HepG2 (cell line): ENCODE data around the gene NKD2. TPM values are rescaled to one million over a fixed set of nuclear protein-coding genes. Genes with fewer than 3 reads are reported as not detected.

Source experiments
- ATAC-seq: fragments of 200-7000 bp; cut with Tn5 transposase; 3 replicates; pipeline ENCODE4 v1.9.1; 2020; ENCODE audit warnings: mild to moderate bottlenecking, moderate library complexity
- BruUV-seq: library from RNA; stranded (reverse); fragments of 400-500 nt; replicated peaks from 2 replicates; lab custom pipeline; 2021; lab: Mats Ljungman, UMichigan
- CTCF ChIA-PET: fragments of 300-600 bp; formaldehyde crosslinking; extraction: SDS; loops from one replicate; lab custom pipeline; 2021; ENCODE audit warnings: low total read pairs, inconsistent platforms, low intra/inter-chr PET ratio; lab: Yijun Ruan, JAX
- POLR2A ChIA-PET: fragments of 350-600 bp; sonication (Branson Sonifier 250); formaldehyde crosslinking; loops from one replicate; lab custom pipeline; 2020; ENCODE audit warnings: antibody characterized with exemption, inconsistent platforms; lab: Yijun Ruan, JAX
- DNase-seq: peaks from one replicate; pipeline ENCODE4 v3.0.0-alpha.2; 2015; ENCODE audit warnings: low spot score
- FAIRE-seq: peaks from 3 replicates; lab custom pipeline; 2011; peaks lifted over from hg19 to GRCh38; lab: Jason Lieb, UNC
- H2AFZ ChIP-seq: one replicate; pipeline ENCODE4 v1.6.1; 2011; ENCODE audit warnings: low read length, inconsistent platforms
- H3K27ac ChIP-seq: fragments of 300-600 bp; 3 replicates; pipeline ENCODE4 v1.8.0; 2011; ENCODE audit warnings: mixed run types, mild to moderate bottlenecking, mixed read lengths, low read length, inconsistent platforms; ENCODE audit not compliant: insufficient read depth; ENCODE audit errors: extremely low read length
- H3K27me3 ChIP-seq, 2 experiments: fragments of 200-600 bp in 1 of 2; 2 replicates in 1 of 2; 3 replicates in 1 of 2; pipeline versions ENCODE4 v1.6.0 to v1.8.0; 2011; ENCODE audit warnings: low read length in 2 of 2, mild to moderate bottlenecking in 2 of 2, moderate library complexity in 2 of 2, inconsistent platforms in 1 of 2; ENCODE audit not compliant: insufficient read depth in 2 of 2, control insufficient read depth in 1 of 2
- H3K36me3 ChIP-seq, 2 experiments: fragments of 200-600 bp in 1 of 2; replicated peaks in 1 of 2; 2 replicates in 1 of 2; 3 replicates in 1 of 2; pipeline versions ENCODE4 v1.5.1 to v1.8.0; 2011; ENCODE audit warnings: low read length in 2 of 2, inconsistent platforms in 1 of 2; ENCODE audit not compliant: insufficient read depth in 2 of 2, control insufficient read depth in 1 of 2
- H3K4me1 ChIP-seq: 2 replicates; pipeline ENCODE4 v1.5.1; 2012; ENCODE audit warnings: low read length, inconsistent platforms; ENCODE audit not compliant: insufficient read depth
- H3K4me2 ChIP-seq: 2 replicates; pipeline ENCODE4 v1.6.0; 2011; ENCODE audit warnings: low read depth, low read length, inconsistent platforms
- H3K4me3 ChIP-seq, 3 experiments: fragments of 200-600 bp in 1 of 3; sonication (generic), shearing (Covaris generic) in 1 of 3; replicated peaks in 1 of 3; 2 replicates each; pipeline ENCODE4 v1.5.1; 2011 to 2016; ENCODE audit warnings: low read length in 3 of 3, inconsistent platforms in 2 of 3, low read depth in 2 of 3, mild to moderate bottlenecking in 2 of 3, control low read depth in 1 of 3, mixed read lengths in 1 of 3; ENCODE audit not compliant: insufficient read depth in 1 of 3
- H3K79me2 ChIP-seq: one replicate; pipeline ENCODE4 v1.6.1; 2011; ENCODE audit warnings: low read length, inconsistent platforms; ENCODE audit not compliant: insufficient read depth
- H3K9ac ChIP-seq: 2 replicates; pipeline ENCODE4 v1.6.0; 2011; ENCODE audit warnings: mild to moderate bottlenecking, low read depth, low read length, inconsistent platforms; ENCODE audit not compliant: insufficient read depth
- H3K9me3 ChIP-seq: 2 replicates; pipeline ENCODE4 v1.5.1; 2012; ENCODE audit warnings: mild to moderate bottlenecking, low read length
- H4K20me1 ChIP-seq: 2 replicates; pipeline ENCODE4 v1.6.0; 2011; ENCODE audit warnings: inconsistent platforms, mild to moderate bottlenecking, low read length, moderate library complexity; ENCODE audit not compliant: insufficient read depth
- ATF7 ChIP-seq, 2 experiments: fragments of 450-650 bp in 1 of 2; sonication (generic) in 1 of 2; formaldehyde crosslinking in 1 of 2; IDR thresholded peaks; 2 replicates each; pipeline versions ENCODE4 v1.4.0 to v1.6.1; 2016 to 2020; ENCODE audit warnings: antibody characterized with exemption in 1 of 2, mild to moderate bottlenecking in 1 of 2, missing genetic modification reagents in 1 of 2
- EZH2 ChIP-seq: conservative IDR thresholded peaks from 2 replicates; pipeline ENCODE4 v1.6.1; 2012; ENCODE audit warnings: mild to moderate bottlenecking, low read depth, low read length, moderate library complexity
- HOXA7 ChIP-seq: sonication (generic); formaldehyde crosslinking; IDR thresholded peaks from 2 replicates; pipeline ENCODE4 v1.8.1; 2022; ENCODE audit warnings: mild to moderate bottlenecking, missing genetic modification reagents, moderate library complexity
- ZNF644 ChIP-seq: IDR thresholded peaks from 2 replicates; pipeline ENCODE4 v1.6.1; 2016; ENCODE audit warnings: low read depth
- WGBS: methylation state at CpG from one replicate; pipeline ENCODE4 v1.1.6; 2017; ENCODE audit warnings: low lambda C conversion rate; 5-methylcytosine and 5-hydroxymethylcytosine counted together
- in situ Hi-C: cut with HindIII; loops from 2 replicates; pipeline ENCODE4 v1.10.0; 2017; ENCODE audit warnings: low pct_unique_long_range_greater_than_20kb; ENCODE audit not compliant: extremely low pct_ligation_motif_present
- intact Hi-C: fragments of 100-400 bp; cut with micrococcal nuclease; formaldehyde crosslinking; loops from one replicate; pipeline ENCODE4 v1.10.0; 2022; ENCODE audit not compliant: unreplicated experiment
- polyA plus RNA-seq, 8 experiments: library from polyadenylated mRNA; depleted of rRNA in 3 of 8; stranded (reverse) in 7 of 8; unstranded in 1 of 8; fragments of >200 nt; fragmentation: Illumina TruSeq in 4 of 8; extraction: Trizol in 4 of 8; gene quantifications; 2 replicates each; pipeline versions ENCODE4 v1.2.1 to v1.2.3, GENCODE V29; 2011 to 2016; ENCODE audit warnings: low read depth in 4 of 8, missing spikeins in 1 of 8, mixed read lengths in 1 of 8; ENCODE audit not compliant: insufficient read depth in 1 of 8
- total RNA-seq, 5 experiments: library from RNA; depleted of rRNA; stranded (reverse); fragments of >200 nt; fragmentation: Illumina TruSeq; extraction: Trizol; gene quantifications; 2 replicates each; pipeline ENCODE4 v1.2.3, GENCODE V29; 2016; ENCODE audit warnings: low read depth in 1 of 5

Gene NKD2
- total and polyA plus RNA-seq, 2 of the 13 experiments (the other 11 are each of a cell fraction or from before 2014, with no cell fraction given) = 0.53 to 0.82 TPM

DNA sequence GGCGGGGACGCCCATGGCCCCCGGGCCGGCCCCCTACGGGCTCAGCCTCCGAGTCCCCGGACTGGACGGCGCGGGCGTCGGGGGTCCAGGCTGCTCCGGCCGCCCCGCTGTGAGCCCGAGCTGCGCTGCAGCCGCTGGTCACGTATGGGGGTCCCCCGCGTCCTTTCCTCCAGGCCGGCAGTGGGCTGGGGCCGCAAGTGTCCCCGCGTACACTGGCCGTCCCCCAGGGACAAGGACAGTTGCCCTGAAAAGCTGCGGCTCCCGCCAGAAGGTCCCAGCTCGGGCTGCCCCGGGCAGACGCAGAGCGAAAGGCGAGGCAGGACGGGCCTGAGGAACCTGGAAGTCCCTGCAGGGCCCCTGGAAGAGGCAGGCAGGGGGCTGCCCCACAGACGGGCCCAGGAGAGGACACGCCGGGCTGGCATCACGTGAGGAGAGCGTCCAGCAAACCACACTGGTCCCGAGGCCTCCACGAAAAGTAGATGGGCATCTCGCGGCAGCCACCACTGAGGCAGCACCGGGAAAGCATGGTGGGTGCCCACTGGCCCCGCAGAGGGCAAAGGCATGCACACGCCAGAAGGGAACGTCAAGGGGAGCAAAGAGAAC lies 3.3 kb upstream of the NKD2 start:
- H3K79me2 ChIP-seq = no peaks in the 10 kb centered on the region
- no peak for DNase-seq
- ChIA-PET POLR2A (no interaction called here), CTCF (no interaction called here)
- no peaks in the 10 kb centered on the region for H3K9me3 ChIP-seq
- H3K27me3 ChIP-seq = peaks cover 9 to 75% of the 10 kb centered on the region in 2 experiments
- H3K4me3 ChIP-seq = peak overlapping the region in 2 of 3 experiments; percentile 40 to 67; a peak in 1 of 6 replicates
- peaks cover 50% of the 10 kb centered on the region for H3K4me1 ChIP-seq
- H3K9ac ChIP-seq = no peak overlapping the region
- no peak overlapping the region for H3K27ac ChIP-seq
- in situ Hi-C loops = no loop called here
- intact Hi-C loops = no loop called here
- H2AFZ ChIP-seq = no peak overlapping the region
- ATAC-seq = no peak
- H3K4me2 ChIP-seq = peak overlapping the region; percentile 67
- no TSS peak for BruUV-seq
- FAIRE-seq = no peak
- TF ChIP-seq HOXA7 (CRISPR knock-in tag) (no peak), EZH2 (0 out of 2 replicates have a peak, but pooled peaks have one; percentile 5)
- H4K20me1 ChIP-seq = 0 out of 2 replicates have a peak, but pooled peaks cover 3% of the 10 kb centered on the region
- H3K36me3 ChIP-seq = no peaks in the 10 kb centered on the region
- WGBS = 90% methylated on average over 4 of the region's 47 CpGs

DNA sequence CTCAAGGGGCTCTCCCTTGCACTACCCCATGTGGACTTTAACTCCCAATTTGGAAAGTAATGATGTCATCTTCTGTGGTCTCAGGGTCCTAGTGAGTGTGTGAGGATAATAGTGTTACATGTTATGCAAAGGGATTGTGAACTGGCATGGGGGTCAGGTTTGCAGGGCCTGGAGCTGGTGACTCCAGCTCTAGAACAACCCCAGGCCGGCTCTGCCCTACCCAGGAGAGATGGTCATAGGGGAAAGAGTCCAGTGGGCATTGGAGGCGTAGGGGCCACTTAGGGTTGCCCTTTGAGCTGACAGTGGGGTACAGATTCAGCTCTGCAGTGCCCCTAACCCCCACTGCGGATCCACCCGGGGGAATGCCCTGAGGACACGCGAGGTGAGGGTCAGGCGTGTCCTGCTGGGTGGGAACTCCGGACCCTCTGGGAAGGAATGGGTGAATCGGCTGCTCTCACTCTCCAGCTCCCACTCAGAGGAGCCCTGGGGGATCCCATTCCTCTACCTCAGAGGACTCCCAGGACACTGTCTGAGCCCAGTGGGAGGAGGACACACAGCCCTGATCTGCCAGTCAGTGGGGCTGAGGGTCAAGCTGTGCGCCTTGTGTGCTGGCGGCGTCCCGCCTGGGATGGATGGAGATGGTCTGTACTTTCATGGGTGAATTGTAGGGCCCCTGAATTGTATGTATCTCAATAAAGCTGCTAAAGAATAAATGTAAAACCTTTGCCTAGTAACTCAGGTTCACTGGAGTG lies 2.5 kb upstream of the NKD2 start:
- FAIRE-seq = no peak
- Histone ChIP-seq H3K9ac (no peak overlapping the region), H3K9me3 (no peaks in the 10 kb centered on the region), H3K27ac (no peak overlapping the region), H3K79me2 (no peaks in the 10 kb centered on the region), H3K4me3 (no peak overlapping the region), H3K4me1 (peaks cover 57% of the 10 kb centered on the region), H3K27me3 (peaks cover 9 to 70% of the 10 kb centered on the region in 2 experiments), H4K20me1 (0 out of 2 replicates have a peak, but pooled peaks cover 3% of the 10 kb centered on the region), H3K36me3 (no peaks in the 10 kb centered on the region), H2AFZ (no peak overlapping the region), H3K4me2 (no peak overlapping the region)
- in situ Hi-C loops = no loop called here
- TF ChIP-seq ZNF644 (CRISPR knock-in tag) = no peak
- peak; percentile 93 for TF ChIP-seq ATF7 (IDR thresholded peaks at IDR 0.05)
- no peak for TF ChIP-seq ATF7 (CRISPR knock-in tag; IDR thresholded peaks at IDR 0.05)
- CTCF ChIA-PET = no interaction called here
- no peak for DNase-seq
- ATAC-seq = no peak
- WGBS = 77% methylated on average over 5 of the region's 13 CpGs
- intact Hi-C loops = no loop called here
- no TSS peak for BruUV-seq
- POLR2A ChIA-PET = no interaction called here
